Stimulated activated effector memory CD8-positive, alpha-beta T cell treated with anti-CD3 and anti-CD28 coated beads, Interleukin-12 subunit alpha, Interleukin-12 subunit beta, amount 100 ng/mL, for 72 hours (primary cell): ENCODE results near the gene PIPOX.

Source experiments
- ATAC-seq: fragments of 150-1000 bp; cut with Tn5 transposase; 2 replicates; pipeline ENCODE4 v1.10.0; 2021
- DNase-seq, 2 donors: peaks; one replicate each; pipeline ENCODE4 v3.0.0; 2021 to 2022; ENCODE audit warnings: low spot score in 2 of 2
- H3K27ac Mint-ChIP-seq: one replicate; pipeline ENCODE4 v1.8.0; 2022; ENCODE audit warnings: mild to moderate bottlenecking, mixed read lengths
- H3K36me3 Mint-ChIP-seq: one replicate; pipeline ENCODE4 v1.8.0; 2022; ENCODE audit warnings: mild to moderate bottlenecking, mixed read lengths
- H3K4me1 Mint-ChIP-seq: one replicate; pipeline ENCODE4 v1.8.0; 2022; ENCODE audit warnings: mixed read lengths
- H3K4me3 Mint-ChIP-seq: one replicate; pipeline ENCODE4 v1.8.0; 2022; ENCODE audit warnings: mild to moderate bottlenecking, mixed read lengths
- H3K9me3 Mint-ChIP-seq: one replicate; pipeline ENCODE4 v1.8.0; 2022; ENCODE audit warnings: mixed read lengths

The PIPOX gene

GRCh38 chr17:29010586-29010985, 32.4 kb upstream of the PIPOX start:
- Mint-ChIP-seq H3K4me1 (peaks cover 5% of the 10 kb centered on the region), H3K4me3 (no peak overlapping the region), H3K36me3 (no peaks in the 10 kb centered on the region), H3K27ac (no peak overlapping the region), H3K9me3 (no peaks in the 10 kb centered on the region)
- DNase-seq, result no peak
- ATAC-seq, result no peak

GRCh38 chr17:29012535-29012934, 30.4 kb upstream of the PIPOX start:
- Mint-ChIP-seq H3K36me3 (no peaks in the 10 kb centered on the region), H3K27ac (no peak overlapping the region), H3K4me1 (peaks cover 5% of the 10 kb centered on the region), H3K9me3 (no peaks in the 10 kb centered on the region), H3K4me3 (no peak overlapping the region)
- no peak for DNase-seq
- ATAC-seq, result no peak

- Mint-ChIP-seq H3K4me1 (peaks cover 17% of the 10 kb centered on the region), H3K4me3 (no peak overlapping the region), H3K36me3 (no peaks in the 10 kb centered on the region), H3K27ac (no peak overlapping the region), H3K9me3 (no peaks in the 10 kb centered on the region)
- no peak for DNase-seq
- ATAC-seq, result no peak
Measured at GRCh38 chr17:29014716-29015115, 28.2 kb upstream of the PIPOX start.

- DNase-seq (no peak), ATAC-seq (no peak)
- H3K27ac Mint-ChIP-seq, result no peak overlapping the region
Measured at GRCh38 chr17:29016345-29017210, 26.4 kb upstream of the PIPOX start.

GRCh38 chr17:29018788-29019474, 24.0 kb upstream of the PIPOX start:
- DNase-seq (no peak), ATAC-seq (peak; percentile 36)
- no peak overlapping the region for H3K4me3 Mint-ChIP-seq
- H3K4me1 Mint-ChIP-seq, result peaks cover 18% of the 10 kb centered on the region
- no peak overlapping the region for H3K27ac Mint-ChIP-seq
- no peaks in the 10 kb centered on the region for H3K36me3 Mint-ChIP-seq
- H3K9me3 Mint-ChIP-seq, result no peaks in the 10 kb centered on the region

More at GRCh38 chr17:29016345-29017210, 26.4 kb upstream of the PIPOX start:
- H3K9me3 Mint-ChIP-seq, result no peaks in the 10 kb centered on the region
- H3K36me3 Mint-ChIP-seq, result no peaks in the 10 kb centered on the region
- no peak overlapping the region for H3K4me3 Mint-ChIP-seq
- peaks cover 20% of the 10 kb centered on the region for H3K4me1 Mint-ChIP-seq

- DNase-seq, result no peak
- Mint-ChIP-seq H3K27ac (no peak overlapping the region), H3K4me1 (peaks cover 18% of the 10 kb centered on the region), H3K9me3 (no peaks in the 10 kb centered on the region), H3K4me3 (no peak overlapping the region), H3K36me3 (no peaks in the 10 kb centered on the region)
- ATAC-seq, result peak; percentile 34
Measured at GRCh38 chr17:29019475-29020181, 23.3 kb upstream of the PIPOX start.

GRCh38 chr17:29020576-29020975, 22.4 kb upstream of the PIPOX start:
- Mint-ChIP-seq H3K9me3 (no peaks in the 10 kb centered on the region), H3K4me1 (peaks cover 18% of the 10 kb centered on the region), H3K27ac (no peak overlapping the region), H3K4me3 (no peak overlapping the region), H3K36me3 (no peaks in the 10 kb centered on the region)
- no peak for DNase-seq
- no peak for ATAC-seq

GRCh38 chr17:29021226-29021625, 21.7 kb upstream of the PIPOX start:
- Mint-ChIP-seq H3K4me3 (no peak overlapping the region), H3K9me3 (no peaks in the 10 kb centered on the region), H3K4me1 (peaks cover 18% of the 10 kb centered on the region), H3K27ac (no peak overlapping the region), H3K36me3 (no peaks in the 10 kb centered on the region)
- no peak for ATAC-seq
- DNase-seq, result no peak

GRCh38 chr17:29022074-29022473, 20.9 kb upstream of the PIPOX start:
- no peak for ATAC-seq
- Mint-ChIP-seq H3K36me3 (no peaks in the 10 kb centered on the region), H3K27ac (no peak overlapping the region), H3K4me1 (peaks cover 18% of the 10 kb centered on the region), H3K4me3 (no peak overlapping the region), H3K9me3 (no peaks in the 10 kb centered on the region)
- no peak for DNase-seq

- H3K4me1 Mint-ChIP-seq, result peaks cover 8% of the 10 kb centered on the region
- no peaks in the 10 kb centered on the region for H3K9me3 Mint-ChIP-seq
- H3K27ac Mint-ChIP-seq, result no peak overlapping the region
- H3K36me3 Mint-ChIP-seq, result no peaks in the 10 kb centered on the region
- H3K4me3 Mint-ChIP-seq, result no peak overlapping the region
- no peak for DNase-seq
- no peak for ATAC-seq
Measured at GRCh38 chr17:29024316-29024952, 18.5 kb upstream of the PIPOX start.

GRCh38 chr17:29031488-29031887, 11.5 kb upstream of the PIPOX start:
- H3K9me3 Mint-ChIP-seq, result peaks cover 8% of the 10 kb centered on the region
- no peak overlapping the region for H3K27ac Mint-ChIP-seq
- H3K36me3 Mint-ChIP-seq, result no peaks in the 10 kb centered on the region
- no peak overlapping the region for H3K4me3 Mint-ChIP-seq
- H3K4me1 Mint-ChIP-seq, result no peaks in the 10 kb centered on the region
- ATAC-seq (no peak), DNase-seq (no peak)

GRCh38 chr17:29032013-29032856, 10.7 kb upstream of the PIPOX start:
- no peak for ATAC-seq
- Mint-ChIP-seq H3K4me3 (no peak overlapping the region), H3K27ac (no peak overlapping the region), H3K4me1 (no peaks in the 10 kb centered on the region), H3K36me3 (no peaks in the 10 kb centered on the region), H3K9me3 (peaks cover 8% of the 10 kb centered on the region)
- no peak for DNase-seq

GRCh38 chr17:29032857-29033197, 10.1 kb upstream of the PIPOX start:
- Mint-ChIP-seq H3K27ac (no peak overlapping the region), H3K4me3 (no peak overlapping the region), H3K4me1 (no peaks in the 10 kb centered on the region), H3K36me3 (no peaks in the 10 kb centered on the region), H3K9me3 (peaks cover 8% of the 10 kb centered on the region)
- DNase-seq, result no peak
- ATAC-seq, result no peak

DNA sequence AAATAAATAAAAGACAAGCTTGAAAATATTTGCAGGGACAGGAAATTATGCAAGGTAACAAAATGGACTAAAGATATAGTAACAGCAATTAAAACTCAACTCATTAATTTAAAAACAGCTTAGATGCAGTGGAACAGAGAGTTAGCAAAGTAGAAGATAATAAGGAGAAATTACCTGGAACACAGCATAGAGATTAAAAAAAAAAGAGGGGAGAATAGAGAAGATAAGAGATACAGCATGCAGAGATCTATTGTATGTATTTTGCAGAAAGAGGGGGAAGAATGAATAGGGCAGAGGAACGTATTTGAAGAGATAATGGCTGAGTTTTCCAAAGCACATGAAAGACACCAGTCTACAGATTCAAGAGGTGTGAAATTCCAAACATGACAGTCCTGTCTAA, 8.4 kb upstream of the PIPOX start:
- H3K4me1 Mint-ChIP-seq, result no peaks in the 10 kb centered on the region
- no peak for DNase-seq
- peaks cover 8% of the 10 kb centered on the region for H3K9me3 Mint-ChIP-seq
- ATAC-seq, result no peak
- no peak overlapping the region for H3K27ac Mint-ChIP-seq
- no peaks in the 10 kb centered on the region for H3K36me3 Mint-ChIP-seq
- H3K4me3 Mint-ChIP-seq, result no peak overlapping the region
